ENCODE measurements around the gene AGAP3.

DNA sequence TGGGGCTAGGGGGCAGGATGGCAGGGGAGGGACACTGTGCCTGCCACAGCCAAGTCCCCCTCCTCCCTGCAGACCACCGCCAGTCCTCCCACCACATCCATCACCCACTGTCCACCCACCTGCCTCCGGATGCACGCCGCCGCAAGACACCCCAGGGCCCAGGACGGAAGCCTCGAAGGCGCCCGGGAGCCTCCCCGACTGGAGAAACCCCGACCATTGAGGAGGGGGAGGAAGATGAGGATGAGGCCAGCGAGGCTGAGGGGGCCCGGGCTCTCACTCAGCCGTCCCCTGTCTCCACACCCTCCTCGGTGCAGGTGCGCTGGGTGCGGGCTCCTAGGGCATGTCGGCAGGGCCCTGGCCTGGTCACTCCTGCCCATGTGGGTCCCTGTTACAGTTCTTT is 21.8 kb upstream of the AGAP3 start:
- TF ChIP-seq, protein P1, sequence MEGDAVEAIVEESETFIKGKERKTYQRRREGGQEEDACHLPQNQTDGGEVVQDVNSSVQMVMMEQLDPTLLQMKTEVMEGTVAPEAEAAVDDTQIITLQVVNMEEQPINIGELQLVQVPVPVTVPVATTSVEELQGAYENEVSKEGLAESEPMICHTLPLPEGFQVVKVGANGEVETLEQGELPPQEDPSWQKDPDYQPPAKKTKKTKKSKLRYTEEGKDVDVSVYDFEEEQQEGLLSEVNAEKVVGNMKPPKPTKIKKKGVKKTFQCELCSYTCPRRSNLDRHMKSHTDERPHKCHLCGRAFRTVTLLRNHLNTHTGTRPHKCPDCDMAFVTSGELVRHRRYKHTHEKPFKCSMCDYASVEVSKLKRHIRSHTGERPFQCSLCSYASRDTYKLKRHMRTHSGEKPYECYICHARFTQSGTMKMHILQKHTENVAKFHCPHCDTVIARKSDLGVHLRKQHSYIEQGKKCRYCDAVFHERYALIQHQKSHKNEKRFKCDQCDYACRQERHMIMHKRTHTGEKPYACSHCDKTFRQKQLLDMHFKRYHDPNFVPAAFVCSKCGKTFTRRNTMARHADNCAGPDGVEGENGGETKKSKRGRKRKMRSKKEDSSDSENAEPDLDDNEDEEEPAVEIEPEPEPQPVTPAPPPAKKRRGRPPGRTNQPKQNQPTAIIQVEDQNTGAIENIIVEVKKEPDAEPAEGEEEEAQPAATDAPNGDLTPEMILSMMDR (IDR thresholded peaks at IDR 0.05), result no peak
- TF ChIP-seq POLR2A (IDR thresholded peaks at IDR 0.05), result no peak
